Fibroblast of pulmonary artery (primary cell): ENCODE results near the gene CNTNAP2.

Source experiments
- DNase-seq: peaks from one replicate; pipeline ENCODE4 v3.0.0-alpha.2; 2010; ENCODE audit warnings: low read depth
- H3K4me3 ChIP-seq: replicated peaks from 2 replicates; pipeline ENCODE4 v1.5.1; 2011; ENCODE audit warnings: low read depth, mild to moderate bottlenecking, control low read depth, low read length, moderate library complexity
- CTCF ChIP-seq: IDR thresholded peaks from 2 replicates; pipeline ENCODE4 v1.5.1; 2011; ENCODE audit warnings: mild to moderate bottlenecking, control low read depth, low read length, inconsistent platforms; ENCODE audit errors: missing control alignments

Gene CNTNAP2

GRCh38 chr7:148264933-148265557 lies 2148.4 kb downstream of the CNTNAP2 start:
- no peak overlapping the region for H3K4me3 ChIP-seq
- peak; percentile 77 for TF ChIP-seq CTCF
- peak; percentile 58 for DNase-seq

- no peak for TF ChIP-seq CTCF
- DNase-seq: no peak
- no peak overlapping the region for H3K4me3 ChIP-seq
Observed at GRCh38 chr7:148265896-148266295, 2149.3 kb downstream of the CNTNAP2 start.

DNA sequence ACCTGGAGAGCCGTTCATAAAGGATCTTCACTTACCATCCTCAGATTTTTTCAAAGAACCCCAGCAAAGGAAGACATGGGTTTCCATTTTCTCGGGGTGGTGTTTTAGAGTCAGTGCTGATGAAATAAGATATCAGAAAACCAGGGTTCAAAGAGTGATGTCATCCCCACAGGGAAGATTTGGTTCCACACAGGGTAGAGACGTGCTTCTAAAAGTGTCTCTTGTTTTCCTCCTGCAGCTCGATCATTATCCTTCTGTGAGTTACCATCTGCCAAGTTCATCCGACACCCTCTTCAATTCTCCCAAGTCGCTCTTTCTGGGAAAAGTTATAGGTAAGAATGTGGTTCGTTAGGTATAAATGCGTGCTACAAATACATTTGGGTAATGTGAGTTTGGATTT lies 2150.2 kb downstream of the CNTNAP2 start:
- no peak overlapping the region for H3K4me3 ChIP-seq

DNA sequence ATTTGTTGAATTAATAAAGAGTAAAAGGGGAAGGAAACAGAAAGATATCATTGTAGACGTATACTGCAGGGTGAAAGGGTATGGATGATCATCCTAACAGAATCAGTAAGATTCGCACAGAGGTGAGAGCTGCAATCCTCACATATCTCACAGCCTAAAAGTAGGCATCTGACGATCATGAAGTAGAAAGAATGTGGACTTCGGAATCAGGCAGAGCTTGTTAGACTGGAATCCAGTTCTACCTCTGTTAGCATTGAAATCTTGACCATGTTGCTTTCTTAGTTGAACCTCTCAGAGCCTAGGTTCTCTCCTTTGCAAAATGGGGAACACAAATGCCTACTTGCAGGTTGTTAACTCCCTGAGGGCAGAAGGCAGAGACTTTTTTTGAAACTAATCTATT lies 2154.0 kb downstream of the CNTNAP2 start:
- no peak for DNase-seq
- H3K4me3 ChIP-seq: no peak overlapping the region
- TF ChIP-seq CTCF: no peak

More for the DNA sequence above, 2150.2 kb downstream of the CNTNAP2 start:
- TF ChIP-seq CTCF: no peak
- DNase-seq: no peak

DNA sequence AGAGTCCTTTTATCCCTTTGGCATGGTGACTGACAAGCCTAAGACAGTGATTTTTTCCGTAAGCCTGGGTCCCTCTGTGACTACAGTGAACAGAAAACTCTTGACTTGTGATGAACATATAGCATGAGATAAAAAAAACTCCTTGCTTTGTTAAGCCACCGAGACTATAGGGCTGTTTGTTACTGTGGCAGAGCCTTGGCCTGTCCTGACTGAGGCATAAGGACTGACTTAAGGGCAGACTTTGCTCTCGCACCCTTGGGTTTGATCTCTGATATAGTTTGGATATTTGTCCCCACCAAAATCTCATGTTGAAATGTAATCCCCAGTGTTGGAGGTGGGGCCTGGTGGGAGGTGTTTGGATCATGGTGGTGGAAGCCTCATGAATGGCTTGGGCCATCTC lies 2157.5 kb downstream of the CNTNAP2 start:
- no peak for TF ChIP-seq CTCF
- DNase-seq: no peak
- no peak overlapping the region for H3K4me3 ChIP-seq

DNA sequence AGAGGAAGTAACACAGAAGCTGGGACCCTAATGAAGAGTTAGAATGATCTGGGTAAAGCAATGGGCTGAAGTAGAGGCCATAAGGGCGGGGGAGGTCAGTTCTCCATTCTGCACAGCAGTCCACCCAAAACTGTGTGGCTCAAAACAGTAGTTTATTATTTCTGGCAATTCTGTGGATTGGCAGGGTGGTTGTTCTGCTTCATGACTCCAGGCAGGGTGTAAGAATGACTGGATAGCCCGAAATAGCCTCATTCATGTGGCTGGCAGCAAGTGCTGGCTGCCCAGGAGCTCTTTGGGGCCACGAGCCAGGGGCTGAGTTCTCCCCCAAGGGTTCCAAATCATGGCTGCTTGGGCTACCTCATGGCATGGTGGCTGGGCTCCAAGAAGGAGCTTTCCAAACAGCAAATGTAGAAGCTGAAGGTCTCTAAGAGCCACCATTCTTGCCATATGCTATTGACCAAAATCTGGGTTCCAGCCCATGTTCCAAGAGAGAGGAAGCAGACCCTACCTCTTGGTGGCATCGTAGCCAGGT lies 2158.8 kb downstream of the CNTNAP2 start:
- no peak for TF ChIP-seq CTCF
- no peak overlapping the region for H3K4me3 ChIP-seq
- no peak for DNase-seq
